ENCODE results near the gene KIAA0408. TPM values are rescaled to one million over a fixed set of nuclear protein-coding genes. Genes with fewer than 3 reads are reported as not detected.

Gene KIAA0408
- total RNA-seq, 4 donors from 2014 or later, result 19.1 to 41.5 (median 29.7) TPM

GRCh38 chr6:127466416-127466815 lies 7.2 kb upstream of the KIAA0408 start:
- intact Hi-C loops (cut with DNase I), result loop anchor here (5.0 kb wide), 1 partner anchor 164 kb away; no protein-coding TSS in a partner anchor
- WGBS, result 65% methylated on average over 5 of the region's 5 CpGs
- Histone ChIP-seq H3K4me3 (no peak overlapping the region), H3K4me1 (peaks cover 3 to 53% (median 48%) of the 10 kb centered on the region in 4 donors), H3K9me3 (no peaks in the 10 kb centered on the region), H3K36me3 (no peaks in the 10 kb centered on the region), H3K27ac (replicated peaks in 1 of 4) (peak overlapping the region; percentile 36 to 83 (median 40)), H3K27me3 (no peaks in the 10 kb centered on the region)
- DNase-seq (ENCODE audit: extremely low spot score), result no peak
- TF ChIP-seq POLR2AphosphoS5 (IDR thresholded peaks at IDR 0.05) (no peak), EP300 (IDR thresholded peaks at IDR 0.05) (no peak), POLR2A (IDR thresholded peaks at IDR 0.05; ENCODE audit: low read depth) (no peak)
- TF ChIP-seq, protein P1, sequence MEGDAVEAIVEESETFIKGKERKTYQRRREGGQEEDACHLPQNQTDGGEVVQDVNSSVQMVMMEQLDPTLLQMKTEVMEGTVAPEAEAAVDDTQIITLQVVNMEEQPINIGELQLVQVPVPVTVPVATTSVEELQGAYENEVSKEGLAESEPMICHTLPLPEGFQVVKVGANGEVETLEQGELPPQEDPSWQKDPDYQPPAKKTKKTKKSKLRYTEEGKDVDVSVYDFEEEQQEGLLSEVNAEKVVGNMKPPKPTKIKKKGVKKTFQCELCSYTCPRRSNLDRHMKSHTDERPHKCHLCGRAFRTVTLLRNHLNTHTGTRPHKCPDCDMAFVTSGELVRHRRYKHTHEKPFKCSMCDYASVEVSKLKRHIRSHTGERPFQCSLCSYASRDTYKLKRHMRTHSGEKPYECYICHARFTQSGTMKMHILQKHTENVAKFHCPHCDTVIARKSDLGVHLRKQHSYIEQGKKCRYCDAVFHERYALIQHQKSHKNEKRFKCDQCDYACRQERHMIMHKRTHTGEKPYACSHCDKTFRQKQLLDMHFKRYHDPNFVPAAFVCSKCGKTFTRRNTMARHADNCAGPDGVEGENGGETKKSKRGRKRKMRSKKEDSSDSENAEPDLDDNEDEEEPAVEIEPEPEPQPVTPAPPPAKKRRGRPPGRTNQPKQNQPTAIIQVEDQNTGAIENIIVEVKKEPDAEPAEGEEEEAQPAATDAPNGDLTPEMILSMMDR (IDR thresholded peaks at IDR 0.05), result no peak

DNA sequence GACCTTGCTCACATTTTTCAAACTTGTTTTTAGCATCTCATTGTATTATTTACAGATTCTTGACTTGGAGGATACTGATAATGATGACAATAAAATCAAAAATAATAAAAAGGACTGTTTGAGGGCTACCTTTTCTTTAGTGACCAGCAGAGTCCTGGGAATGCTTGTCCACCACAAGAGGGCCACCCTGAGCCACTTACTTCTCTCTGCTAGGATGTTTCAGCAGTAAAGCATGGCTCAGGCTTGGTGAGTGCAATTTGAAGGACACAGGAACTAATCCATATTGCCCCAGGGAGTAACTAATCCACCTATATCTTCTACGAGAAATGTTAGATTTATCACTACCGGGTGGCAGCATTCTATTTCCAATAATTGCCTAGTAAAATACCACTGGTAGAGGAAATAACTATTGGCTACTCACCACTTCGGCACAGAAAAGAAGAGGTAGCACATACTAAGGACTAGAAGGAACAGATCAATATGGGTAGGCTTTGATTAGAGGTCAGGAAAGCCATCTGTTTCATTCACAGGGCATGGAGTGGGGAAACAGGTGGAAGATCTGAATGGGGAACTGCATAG lies 5.8 kb upstream of the KIAA0408 start:
- no peaks in the 10 kb centered on the region for H3K9me3 ChIP-seq
- H3K27me3 ChIP-seq, result no peaks in the 10 kb centered on the region
- no peak overlapping the region for H3K4me3 ChIP-seq
- WGBS, result 45% methylated on average over 3 of the region's 3 CpGs
- DNase-seq (ENCODE audit: extremely low spot score), result no peak
- H3K4me1 ChIP-seq, result peaks cover 3 to 61% (median 53%) of the 10 kb centered on the region in 4 donors
- no peaks in the 10 kb centered on the region for H3K36me3 ChIP-seq
- H3K27ac ChIP-seq (replicated peaks in 1 of 4), result peak overlapping the region; percentile 70 to 83 (median 76)
- intact Hi-C loops (cut with DNase I), result loop anchor here (5.0 kb wide), 2 partner anchors 123 to 163 kb away; partner anchors contain the start of gene ECHDC1
- TF ChIP-seq EP300 (IDR thresholded peaks at IDR 0.05), result no peak
- TF ChIP-seq POLR2A (IDR thresholded peaks at IDR 0.05; ENCODE audit: low read depth), result no peak
- TF ChIP-seq, protein P1 (IDR thresholded peaks at IDR 0.05), result peak; percentile 76 to 87 (median 81)
- no peak for TF ChIP-seq POLR2AphosphoS5 (IDR thresholded peaks at IDR 0.05)

DNA sequence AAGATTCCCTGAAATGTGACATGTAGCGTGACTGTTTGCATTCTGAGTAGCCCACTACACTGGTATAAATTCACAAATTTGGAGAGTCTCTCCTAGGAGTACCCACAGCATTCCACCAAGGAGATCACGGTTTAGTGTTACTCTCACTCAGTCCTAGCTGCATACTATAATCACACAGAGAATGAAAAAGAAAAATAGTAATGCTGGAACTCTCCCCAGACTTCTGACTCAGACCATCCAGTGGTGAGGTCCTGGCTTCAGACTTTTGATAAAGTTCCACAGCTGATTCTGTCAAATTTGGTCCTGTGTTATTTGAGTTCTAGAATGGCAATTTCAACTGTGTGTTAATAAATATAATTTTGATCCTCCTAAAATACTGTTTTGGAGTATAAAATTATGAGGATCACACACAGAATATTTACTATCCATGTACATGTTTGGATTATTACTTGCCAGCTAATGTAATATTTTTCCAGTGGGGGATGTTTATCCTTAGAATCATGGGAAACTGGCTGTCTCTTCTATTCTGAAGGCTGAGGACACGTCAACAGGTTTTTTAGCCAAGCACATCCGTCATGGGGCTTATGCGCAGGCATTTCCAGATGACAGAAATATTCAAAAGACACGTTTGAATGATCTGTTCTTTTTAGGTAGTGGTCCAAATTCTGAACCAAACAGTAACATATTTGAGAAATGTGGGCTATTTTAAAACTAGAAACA lies 5.1 kb upstream of the KIAA0408 start:
- Histone ChIP-seq H3K27me3 (no peaks in the 10 kb centered on the region), H3K36me3 (no peaks in the 10 kb centered on the region), H3K27ac (replicated peaks in 1 of 4) (peak overlapping the region; percentile 70 to 83 (median 76)), H3K4me3 (no peak overlapping the region), H3K4me1 (peaks cover 3 to 65% (median 56%) of the 10 kb centered on the region in 4 donors), H3K9me3 (no peaks in the 10 kb centered on the region)
- no peak for TF ChIP-seq EP300 (IDR thresholded peaks at IDR 0.05)
- TF ChIP-seq POLR2A (IDR thresholded peaks at IDR 0.05; ENCODE audit: low read depth), result no peak
- TF ChIP-seq, protein P1 (IDR thresholded peaks at IDR 0.05), result no peak
- TF ChIP-seq POLR2AphosphoS5 (IDR thresholded peaks at IDR 0.05), result no peak
- no peak for DNase-seq (ENCODE audit: extremely low spot score)
- 37% methylated on average over 6 of the region's 6 CpGs for WGBS
- intact Hi-C loops (cut with DNase I), result loop anchor here (5.0 kb wide), 1 partner anchor 122 kb away; the partner anchor contains the start of gene ECHDC1

- 37% methylated on average over 5 of the region's 5 CpGs for WGBS
- H3K4me1 ChIP-seq, result peaks cover 3 to 60% (median 49%) of the 10 kb centered on the region in 4 donors
- H3K9me3 ChIP-seq, result no peaks in the 10 kb centered on the region
- TF ChIP-seq POLR2A (IDR thresholded peaks at IDR 0.05; ENCODE audit: low read depth), result no peak
- TF ChIP-seq, protein P1 (IDR thresholded peaks at IDR 0.05), result no peak
- no peak for TF ChIP-seq EP300 (IDR thresholded peaks at IDR 0.05)
- no peak for TF ChIP-seq POLR2AphosphoS5 (IDR thresholded peaks at IDR 0.05)
- no peaks in the 10 kb centered on the region for H3K36me3 ChIP-seq
- H3K27me3 ChIP-seq, result no peaks in the 10 kb centered on the region
- H3K4me3 ChIP-seq, result no peak overlapping the region
- DNase-seq (ENCODE audit: extremely low spot score), result no peak
- peak overlapping the region; percentile 70 to 83 (median 76) for H3K27ac ChIP-seq (replicated peaks in 1 of 4)
- intact Hi-C loops (cut with DNase I), result loop anchor here (2.0 to 5.0 kb wide), 2 partner anchors 76 to 121 kb away; partner anchors contain the start of gene ECHDC1
Measured at GRCh38 chr6:127463056-127463455, 3.9 kb upstream of the KIAA0408 start.

All from esophagus muscularis mucosa (tissue), 4 donors.